Type B pancreatic cell (in vitro differentiated cells): ENCODE results near the gene CYREN. TPM values are rescaled to one million over a fixed set of nuclear protein-coding genes. Genes with fewer than 3 reads are reported as not detected.
A peak's percentile ranks its signal among the peaks of the same experiment; 100 is the strongest.

Experiments
- DNase-seq: peaks from one replicate; pipeline ENCODE4 v3.0.0; 2021; ENCODE audit warnings: mixed read lengths; ENCODE audit not compliant: unreplicated experiment; ENCODE audit errors: extremely low spot score
- H3K27ac Mint-ChIP-seq: 2 replicates; pipeline ENCODE4 v1.8.0; 2021; ENCODE audit warnings: mild to moderate bottlenecking, mixed read lengths
- H3K27me3 Mint-ChIP-seq: 2 replicates; pipeline ENCODE4 v1.8.0; 2021; ENCODE audit warnings: mixed read lengths
- H3K36me3 Mint-ChIP-seq: 2 replicates; pipeline ENCODE4 v1.8.0; 2021; ENCODE audit warnings: mixed read lengths
- H3K4me1 Mint-ChIP-seq: one replicate; pipeline ENCODE4 v1.8.0; 2021; ENCODE audit warnings: mixed read lengths; ENCODE audit not compliant: unreplicated experiment
- H3K4me3 Mint-ChIP-seq: 2 replicates; pipeline ENCODE4 v1.8.0; 2021; ENCODE audit warnings: mild to moderate bottlenecking, mixed read lengths
- H3K9me3 Mint-ChIP-seq: 2 replicates; pipeline ENCODE4 v1.8.0; 2021; ENCODE audit warnings: mixed read lengths
- CTCF ChIP-seq: fragments of 200-600 bp; sonication (generic); conservative IDR thresholded peaks from 2 replicates; pipeline ENCODE4 v1.5.0; 2021; ENCODE audit warnings: antibody characterized with exemption, mild to moderate bottlenecking
- total RNA-seq: library from RNA; stranded (reverse); gene quantifications from 2 replicates; pipeline ENCODE4 v1.2.1, GENCODE V29; 2021; ENCODE audit warnings: low replicate concordance

CYREN gene
- total RNA-seq, 1 donor from 2014 or later: 51.0 TPM

- Mint-ChIP-seq H3K27ac (peak within 1 kb of the TSS; percentile 96), H3K27me3 (no peaks in the 10 kb centered on the region), H3K4me3 (peak within 1 kb of the TSS; percentile 98), H3K9me3 (no peaks in the 10 kb centered on the region), H3K36me3 (peaks cover under 1% of the 10 kb centered on the region), H3K4me1 (peaks cover 19% of the 10 kb centered on the region)
- peak; percentile 95 for DNase-seq
- TF ChIP-seq CTCF: no peak
These were observed 40.9 kb upstream of the CYREN start, which contains the start of gene WDR91 for GRCh38 chr7:135211179-135211945. WDR91 (minus strand) TSS chr7:135211526; CDS start chr7:135211502, 24 bp downstream.

- no peak for TF ChIP-seq CTCF
- H3K36me3 Mint-ChIP-seq: peaks cover 4% of the 10 kb centered on the region
- H3K9me3 Mint-ChIP-seq: no peaks in the 10 kb centered on the region
- H3K4me3 Mint-ChIP-seq: peak overlapping the region; percentile 98
- H3K27me3 Mint-ChIP-seq: no peaks in the 10 kb centered on the region
- H3K27ac Mint-ChIP-seq: peak overlapping the region; percentile 81
- DNase-seq: no peak
- H3K4me1 Mint-ChIP-seq: peaks cover 19% of the 10 kb centered on the region
These were observed 40.3 kb upstream of the CYREN start for GRCh38 chr7:135210888-135211178.

GRCh38 chr7:135209225-135209834 lies 38.8 kb upstream of the CYREN start:
- Mint-ChIP-seq H3K36me3 (peaks cover 4% of the 10 kb centered on the region), H3K4me3 (peak overlapping the region; percentile 54), H3K9me3 (no peaks in the 10 kb centered on the region), H3K27ac (no peak overlapping the region), H3K4me1 (peaks cover 19% of the 10 kb centered on the region), H3K27me3 (no peaks in the 10 kb centered on the region)
- no peak for TF ChIP-seq CTCF
- DNase-seq: no peak

- Mint-ChIP-seq H3K27me3 (no peaks in the 10 kb centered on the region), H3K4me1 (peaks cover 22% of the 10 kb centered on the region), H3K4me3 (peak overlapping the region; percentile 65), H3K9me3 (no peaks in the 10 kb centered on the region), H3K36me3 (peaks cover 7% of the 10 kb centered on the region), H3K27ac (peak overlapping the region; percentile 54)
- TF ChIP-seq CTCF: no peak
- DNase-seq: no peak
These were observed 37.7 kb upstream of the CYREN start for GRCh38 chr7:135208102-135208793.

GRCh38 chr7:135207406-135208101 lies 37.0 kb upstream of the CYREN start:
- Mint-ChIP-seq H3K27ac (peak overlapping the region; percentile 54), H3K27me3 (no peaks in the 10 kb centered on the region), H3K36me3 (peaks cover 7% of the 10 kb centered on the region), H3K9me3 (no peaks in the 10 kb centered on the region), H3K4me3 (peak overlapping the region; percentile 37), H3K4me1 (peaks cover 25% of the 10 kb centered on the region)
- TF ChIP-seq CTCF: no peak
- DNase-seq: no peak
